ENCODE results near the gene DKK3.

- TF ChIP-seq ZNF256 (CRISPR knock-in tag; conservative IDR thresholded peaks at IDR 0.05) (no peak), YY1 (IDR thresholded peaks at IDR 0.05; ENCODE audit: insufficient read depth, insufficient replicate concordance, low read depth, low read length) (no peak)
Observed at GRCh38 chr11:11935536-11935935, 72.9 kb downstream of the DKK3 start.

Data from HepG2 (cell line).